Measurements from ENCODE around the gene SEMA3D. TPM values are rescaled to one million over a fixed set of nuclear protein-coding genes. Genes with fewer than 3 reads are reported as not detected.

SEMA3D gene
- total RNA-seq, 1 experiment from 2014 or later: 1.4 TPM

DNA sequence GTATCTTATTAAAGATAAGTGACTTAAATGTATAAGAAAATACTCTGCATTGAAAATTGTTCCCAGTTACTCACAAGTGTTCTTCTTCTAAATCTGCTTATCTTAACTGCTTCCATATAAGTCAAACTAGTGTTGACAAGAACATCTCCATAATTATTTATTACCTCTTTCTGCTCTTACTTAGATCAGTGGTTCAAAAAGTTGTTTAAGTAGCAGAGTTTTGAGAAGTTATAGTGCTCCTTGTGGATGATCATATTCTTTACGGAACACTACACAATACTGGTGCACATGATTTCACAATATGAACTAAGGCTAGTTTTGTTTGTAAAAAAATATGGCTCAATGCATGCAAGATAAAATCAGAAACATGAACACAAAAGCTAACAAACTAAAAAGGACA is 168.4 kb downstream of the SEMA3D start (continued):
- TF ChIP-seq, protein P1, sequence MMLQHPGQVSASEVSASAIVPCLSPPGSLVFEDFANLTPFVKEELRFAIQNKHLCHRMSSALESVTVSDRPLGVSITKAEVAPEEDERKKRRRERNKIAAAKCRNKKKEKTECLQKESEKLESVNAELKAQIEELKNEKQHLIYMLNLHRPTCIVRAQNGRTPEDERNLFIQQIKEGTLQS (IDR thresholded peaks at IDR 0.05): no peak
- no peak for TF ChIP-seq TCF7L2 (IDR thresholded peaks at IDR 0.05; ENCODE audit: borderline replicate concordance, extremely low read depth, insufficient read depth, insufficient read length)

DNA sequence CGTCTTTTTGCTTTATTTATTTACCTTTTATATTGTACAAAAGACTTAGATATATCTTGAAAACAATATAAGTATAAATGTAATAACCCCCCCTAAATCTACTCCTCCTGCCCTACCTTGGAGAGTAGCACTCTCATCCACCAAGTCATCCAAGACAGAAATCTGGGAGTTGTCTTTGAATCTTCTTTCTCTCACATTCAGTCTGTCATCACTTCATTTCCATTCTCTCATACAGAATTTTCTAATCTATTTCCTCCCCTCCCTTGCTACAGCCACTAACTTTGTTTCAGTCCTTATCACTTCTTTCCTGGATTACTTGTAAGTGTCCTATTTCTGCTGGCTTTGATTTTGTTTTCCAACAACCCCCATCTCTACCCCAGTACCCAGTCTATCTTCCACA is 170.6 kb downstream of the SEMA3D start:
- ChIA-PET CTCF (no interaction called here), RAD21 (ENCODE audit: low non-redundant PET in 1 of 2, low total read pairs in 2 of 2, uncharacterized antibody in 2 of 2, unreplicated experiment in 2 of 2) (no interaction called here), POLR2A (no interaction called here)
- Histone ChIP-seq H3K27ac (ENCODE audit: low read depth, low read length) (no peak overlapping the region), H3K4me2 (ENCODE audit: low read length) (no peak overlapping the region), H2AFZ (ENCODE audit: low read depth, low read length, poor library complexity, severe bottlenecking) (no peak overlapping the region), H3K9ac (ENCODE audit: low read length) (no peak overlapping the region), H3K9me2 (ENCODE audit: insufficient read depth) (no peaks in the 10 kb centered on the region), H3K36me3 (ENCODE audit: control insufficient read depth in 1 of 2, insufficient read depth in 2 of 2, low read length in 2 of 2) (no peaks in the 10 kb centered on the region), H4K20me1 (ENCODE audit: insufficient read depth) (no peaks in the 10 kb centered on the region), H3K9me3 (ENCODE audit: control insufficient read depth in 1 of 2, insufficient read depth in 1 of 2, low read depth in 1 of 2, low read length in 2 of 2) (no peaks in the 10 kb centered on the region), H3K79me2 (ENCODE audit: insufficient read depth, low read length) (no peaks in the 10 kb centered on the region), H3K4me3 (replicated peaks in 1 of 2; ENCODE audit: low read depth in 1 of 2, low read length in 2 of 2) (no peak overlapping the region), H3K27me3 (ENCODE audit: insufficient read depth, low read length) (no peaks in the 10 kb centered on the region), H3K4me1 (ENCODE audit: control insufficient read depth in 1 of 2, insufficient read depth in 2 of 2, low read length in 2 of 2) (no peaks in the 10 kb centered on the region)
- TF ChIP-seq RAD21 (IDR thresholded peaks at IDR 0.05; ENCODE audit: low read depth): no peak
- TF ChIP-seq, protein P2, sequence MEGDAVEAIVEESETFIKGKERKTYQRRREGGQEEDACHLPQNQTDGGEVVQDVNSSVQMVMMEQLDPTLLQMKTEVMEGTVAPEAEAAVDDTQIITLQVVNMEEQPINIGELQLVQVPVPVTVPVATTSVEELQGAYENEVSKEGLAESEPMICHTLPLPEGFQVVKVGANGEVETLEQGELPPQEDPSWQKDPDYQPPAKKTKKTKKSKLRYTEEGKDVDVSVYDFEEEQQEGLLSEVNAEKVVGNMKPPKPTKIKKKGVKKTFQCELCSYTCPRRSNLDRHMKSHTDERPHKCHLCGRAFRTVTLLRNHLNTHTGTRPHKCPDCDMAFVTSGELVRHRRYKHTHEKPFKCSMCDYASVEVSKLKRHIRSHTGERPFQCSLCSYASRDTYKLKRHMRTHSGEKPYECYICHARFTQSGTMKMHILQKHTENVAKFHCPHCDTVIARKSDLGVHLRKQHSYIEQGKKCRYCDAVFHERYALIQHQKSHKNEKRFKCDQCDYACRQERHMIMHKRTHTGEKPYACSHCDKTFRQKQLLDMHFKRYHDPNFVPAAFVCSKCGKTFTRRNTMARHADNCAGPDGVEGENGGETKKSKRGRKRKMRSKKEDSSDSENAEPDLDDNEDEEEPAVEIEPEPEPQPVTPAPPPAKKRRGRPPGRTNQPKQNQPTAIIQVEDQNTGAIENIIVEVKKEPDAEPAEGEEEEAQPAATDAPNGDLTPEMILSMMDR (IDR thresholded peaks at IDR 0.05 in 2 of 3, conservative IDR thresholded peaks at IDR 0.05 in 1 of 3; ENCODE audit: borderline replicate concordance in 1 of 3, insufficient read depth in 1 of 3, low read depth in 2 of 3, low read length in 2 of 3): no peak
- no peak for TF ChIP-seq EGR1 (IDR thresholded peaks at IDR 0.05; ENCODE audit: low read depth)
- no peak for TF ChIP-seq EZH2 (IDR thresholded peaks at IDR 0.05)
- TF ChIP-seq, protein P3, sequence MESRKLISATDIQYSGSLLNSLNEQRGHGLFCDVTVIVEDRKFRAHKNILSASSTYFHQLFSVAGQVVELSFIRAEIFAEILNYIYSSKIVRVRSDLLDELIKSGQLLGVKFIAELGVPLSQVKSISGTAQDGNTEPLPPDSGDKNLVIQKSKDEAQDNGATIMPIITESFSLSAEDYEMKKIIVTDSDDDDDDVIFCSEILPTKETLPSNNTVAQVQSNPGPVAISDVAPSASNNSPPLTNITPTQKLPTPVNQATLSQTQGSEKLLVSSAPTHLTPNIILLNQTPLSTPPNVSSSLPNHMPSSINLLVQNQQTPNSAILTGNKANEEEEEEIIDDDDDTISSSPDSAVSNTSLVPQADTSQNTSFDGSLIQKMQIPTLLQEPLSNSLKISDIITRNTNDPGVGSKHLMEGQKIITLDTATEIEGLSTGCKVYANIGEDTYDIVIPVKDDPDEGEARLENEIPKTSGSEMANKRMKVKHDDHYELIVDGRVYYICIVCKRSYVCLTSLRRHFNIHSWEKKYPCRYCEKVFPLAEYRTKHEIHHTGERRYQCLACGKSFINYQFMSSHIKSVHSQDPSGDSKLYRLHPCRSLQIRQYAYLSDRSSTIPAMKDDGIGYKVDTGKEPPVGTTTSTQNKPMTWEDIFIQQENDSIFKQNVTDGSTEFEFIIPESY (IDR thresholded peaks at IDR 0.05; ENCODE audit: extremely low read depth, insufficient replicate concordance, low read length): no peak
- TF ChIP-seq, protein P4, sequence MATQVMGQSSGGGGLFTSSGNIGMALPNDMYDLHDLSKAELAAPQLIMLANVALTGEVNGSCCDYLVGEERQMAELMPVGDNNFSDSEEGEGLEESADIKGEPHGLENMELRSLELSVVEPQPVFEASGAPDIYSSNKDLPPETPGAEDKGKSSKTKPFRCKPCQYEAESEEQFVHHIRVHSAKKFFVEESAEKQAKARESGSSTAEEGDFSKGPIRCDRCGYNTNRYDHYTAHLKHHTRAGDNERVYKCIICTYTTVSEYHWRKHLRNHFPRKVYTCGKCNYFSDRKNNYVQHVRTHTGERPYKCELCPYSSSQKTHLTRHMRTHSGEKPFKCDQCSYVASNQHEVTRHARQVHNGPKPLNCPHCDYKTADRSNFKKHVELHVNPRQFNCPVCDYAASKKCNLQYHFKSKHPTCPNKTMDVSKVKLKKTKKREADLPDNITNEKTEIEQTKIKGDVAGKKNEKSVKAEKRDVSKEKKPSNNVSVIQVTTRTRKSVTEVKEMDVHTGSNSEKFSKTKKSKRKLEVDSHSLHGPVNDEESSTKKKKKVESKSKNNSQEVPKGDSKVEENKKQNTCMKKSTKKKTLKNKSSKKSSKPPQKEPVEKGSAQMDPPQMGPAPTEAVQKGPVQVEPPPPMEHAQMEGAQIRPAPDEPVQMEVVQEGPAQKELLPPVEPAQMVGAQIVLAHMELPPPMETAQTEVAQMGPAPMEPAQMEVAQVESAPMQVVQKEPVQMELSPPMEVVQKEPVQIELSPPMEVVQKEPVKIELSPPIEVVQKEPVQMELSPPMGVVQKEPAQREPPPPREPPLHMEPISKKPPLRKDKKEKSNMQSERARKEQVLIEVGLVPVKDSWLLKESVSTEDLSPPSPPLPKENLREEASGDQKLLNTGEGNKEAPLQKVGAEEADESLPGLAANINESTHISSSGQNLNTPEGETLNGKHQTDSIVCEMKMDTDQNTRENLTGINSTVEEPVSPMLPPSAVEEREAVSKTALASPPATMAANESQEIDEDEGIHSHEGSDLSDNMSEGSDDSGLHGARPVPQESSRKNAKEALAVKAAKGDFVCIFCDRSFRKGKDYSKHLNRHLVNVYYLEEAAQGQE (IDR thresholded peaks at IDR 0.05; ENCODE audit: low read depth): no peak
- TF ChIP-seq SRF (IDR thresholded peaks at IDR 0.05; ENCODE audit: low read depth): no peak
- TF ChIP-seq, protein P1 (IDR thresholded peaks at IDR 0.05): no peak
- TF ChIP-seq POLR2A (IDR thresholded peaks at IDR 0.05; ENCODE audit: borderline replicate concordance, extremely low read depth, insufficient read depth, insufficient read length): no peak
- no peak for TF ChIP-seq POLR2AphosphoS5 (IDR thresholded peaks at IDR 0.05; ENCODE audit: low read depth, low read length)
- no peak for TF ChIP-seq ZFX (IDR thresholded peaks at IDR 0.05)
- no peak for TF ChIP-seq EZH2phosphoT487 (IDR thresholded peaks at IDR 0.05; ENCODE audit: borderline replicate concordance)
- TF ChIP-seq YY1 (IDR thresholded peaks at IDR 0.05; ENCODE audit: extremely low read depth, insufficient replicate concordance, low read depth, low read length): no peak
- no peak for TF ChIP-seq ZNF274 (IDR thresholded peaks at IDR 0.05; ENCODE audit: low read depth, low read length)
- ATAC-seq (no peak), DNase-seq (ENCODE audit: low read depth, low spot score) (no peak)
- BruUV-seq (replicated peaks): no TSS peak
- intact Hi-C loops (cut with micrococcal nuclease): no loop called here
